MCF 10A (cell line): ENCODE data around the gene TACR2. TPM values are rescaled to one million over a fixed set of nuclear protein-coding genes. Genes with fewer than 3 reads are reported as not detected.

Experiments used
- BruUV-seq: library from RNA; stranded (reverse); fragments of 400-500 nt; replicated peaks from 2 replicates; lab custom pipeline; 2021; lab: Mats Ljungman, UMichigan
- CTCF ChIA-PET: fragments of 300-600 bp; sonication (Branson Sonifier 250); formaldehyde crosslinking; extraction: SDS; loops from one replicate; lab custom pipeline; 2021; ENCODE audit warnings: antibody characterized with exemption, inconsistent platforms; lab: Yijun Ruan, JAX
- POLR2A ChIA-PET: fragments of 300-600, 350-650 bp; sonication (Branson Sonifier 250); formaldehyde crosslinking; extraction: SDS; loops from one replicate; lab custom pipeline; 2020; ENCODE audit warnings: antibody characterized with exemption, inconsistent platforms; lab: Yijun Ruan, JAX
- DNase-seq: peaks from one replicate; pipeline ENCODE4 v3.0.0-alpha.2; 2018; ENCODE audit not compliant: unreplicated experiment
- H3K27ac Mint-ChIP-seq: one replicate; pipeline ENCODE4 v1.8.0; 2022; ENCODE audit warnings: mild to moderate bottlenecking, low read depth, mixed read lengths; ENCODE audit not compliant: unreplicated experiment
- H3K27me3 Mint-ChIP-seq: one replicate; pipeline ENCODE4 v1.8.0; 2022; ENCODE audit warnings: mixed read lengths; ENCODE audit not compliant: insufficient read depth, unreplicated experiment
- H3K36me3 Mint-ChIP-seq: one replicate; pipeline ENCODE4 v1.8.0; 2022; ENCODE audit warnings: mild to moderate bottlenecking, moderate library complexity, mixed read lengths; ENCODE audit not compliant: insufficient read depth, unreplicated experiment
- H3K4me1 Mint-ChIP-seq: one replicate; pipeline ENCODE4 v1.8.0; 2022; ENCODE audit warnings: mixed read lengths; ENCODE audit not compliant: insufficient read depth, unreplicated experiment
- H3K4me3 Mint-ChIP-seq: one replicate; pipeline ENCODE4 v1.8.0; 2022; ENCODE audit warnings: mild to moderate bottlenecking, moderate library complexity, mixed read lengths; ENCODE audit not compliant: unreplicated experiment
- H3K9me3 Mint-ChIP-seq: one replicate; pipeline ENCODE4 v1.8.0; 2022; ENCODE audit warnings: mixed read lengths; ENCODE audit not compliant: unreplicated experiment
- intact Hi-C: fragments of 100-400 bp; cut with micrococcal nuclease; formaldehyde crosslinking; loops from 2 replicates; pipeline ENCODE4 v1.14.1; 2022
- total RNA-seq: library from RNA; stranded (reverse); gene quantifications from 2 replicates; pipeline ENCODE4 v1.2.3, GENCODE V29; 2022
- TF ChIP-seq, protein P1 (sequence below): fragments of 200-600 bp; IDR thresholded peaks from one replicate; pipeline ENCODE4 v1.8.0; 2022; ENCODE audit warnings: antibody characterized with exemption, mild to moderate bottlenecking; ENCODE audit not compliant: unreplicated experiment

The TACR2 gene
- total RNA-seq, 1 experiment from 2014 or later: not detected

DNA sequence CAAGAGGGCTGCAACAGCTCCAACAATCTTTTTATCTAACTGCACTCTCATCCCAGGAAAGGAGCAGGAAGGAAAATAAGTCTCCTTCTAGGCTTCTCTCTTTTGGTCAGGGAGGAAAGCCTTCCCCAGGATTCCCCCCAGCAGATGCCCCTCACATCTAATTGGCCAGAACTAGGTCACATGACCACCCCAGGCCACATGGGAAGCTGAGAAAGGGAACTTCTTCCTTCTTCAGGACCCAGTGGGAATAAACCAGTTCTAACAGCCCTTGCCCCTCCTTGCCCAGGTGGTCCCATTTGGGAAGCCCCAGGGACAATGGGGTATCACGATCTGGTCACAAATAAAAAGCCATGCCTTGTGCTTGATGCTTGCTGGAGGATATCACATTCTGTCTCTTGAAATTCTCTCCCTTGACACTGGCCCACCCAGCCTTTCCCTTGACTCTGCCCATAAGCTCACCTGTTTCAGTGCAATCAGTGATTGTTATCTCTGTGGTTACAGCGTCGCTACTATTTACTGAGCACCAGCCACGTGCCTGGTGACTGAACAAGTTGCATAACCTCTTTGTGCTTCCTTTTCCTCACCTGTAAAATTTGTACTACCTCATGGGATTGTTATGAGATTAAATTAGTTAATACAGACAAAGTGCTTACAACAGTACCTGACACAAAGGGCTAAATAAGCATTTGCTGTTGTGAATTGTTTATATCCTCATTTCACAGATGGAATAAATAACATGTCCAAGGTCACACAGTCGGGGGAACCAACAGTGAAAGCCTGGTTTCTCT is 9.0 kb upstream of the TACR2 start:
- H3K36me3 Mint-ChIP-seq: no peaks in the 10 kb centered on the region
- BruUV-seq: no TSS peak
- POLR2A ChIA-PET: interaction anchor here (1.4 kb wide), 1 partner anchor 13 kb away, joined by 11 read pairs; no protein-coding TSS in a partner anchor
- no peak for DNase-seq
- CTCF ChIA-PET: interaction anchor here (0.6 to 3.8 kb wide), 8 partner anchors 12 to 215 kb away, joined by 3 to 45 read pairs (median 4); no protein-coding TSS in a partner anchor
- no peak overlapping the region for H3K4me3 Mint-ChIP-seq
- H3K27me3 Mint-ChIP-seq: no peaks in the 10 kb centered on the region
- no peak overlapping the region for H3K27ac Mint-ChIP-seq
- H3K9me3 Mint-ChIP-seq: no peaks in the 10 kb centered on the region
- TF ChIP-seq, protein P1, sequence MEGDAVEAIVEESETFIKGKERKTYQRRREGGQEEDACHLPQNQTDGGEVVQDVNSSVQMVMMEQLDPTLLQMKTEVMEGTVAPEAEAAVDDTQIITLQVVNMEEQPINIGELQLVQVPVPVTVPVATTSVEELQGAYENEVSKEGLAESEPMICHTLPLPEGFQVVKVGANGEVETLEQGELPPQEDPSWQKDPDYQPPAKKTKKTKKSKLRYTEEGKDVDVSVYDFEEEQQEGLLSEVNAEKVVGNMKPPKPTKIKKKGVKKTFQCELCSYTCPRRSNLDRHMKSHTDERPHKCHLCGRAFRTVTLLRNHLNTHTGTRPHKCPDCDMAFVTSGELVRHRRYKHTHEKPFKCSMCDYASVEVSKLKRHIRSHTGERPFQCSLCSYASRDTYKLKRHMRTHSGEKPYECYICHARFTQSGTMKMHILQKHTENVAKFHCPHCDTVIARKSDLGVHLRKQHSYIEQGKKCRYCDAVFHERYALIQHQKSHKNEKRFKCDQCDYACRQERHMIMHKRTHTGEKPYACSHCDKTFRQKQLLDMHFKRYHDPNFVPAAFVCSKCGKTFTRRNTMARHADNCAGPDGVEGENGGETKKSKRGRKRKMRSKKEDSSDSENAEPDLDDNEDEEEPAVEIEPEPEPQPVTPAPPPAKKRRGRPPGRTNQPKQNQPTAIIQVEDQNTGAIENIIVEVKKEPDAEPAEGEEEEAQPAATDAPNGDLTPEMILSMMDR: no peak
- peaks cover 12% of the 10 kb centered on the region for H3K4me1 Mint-ChIP-seq
- intact Hi-C loops: loop anchor here (5.0 kb wide), 1 partner anchor 212 kb away; no protein-coding TSS in a partner anchor

DNA sequence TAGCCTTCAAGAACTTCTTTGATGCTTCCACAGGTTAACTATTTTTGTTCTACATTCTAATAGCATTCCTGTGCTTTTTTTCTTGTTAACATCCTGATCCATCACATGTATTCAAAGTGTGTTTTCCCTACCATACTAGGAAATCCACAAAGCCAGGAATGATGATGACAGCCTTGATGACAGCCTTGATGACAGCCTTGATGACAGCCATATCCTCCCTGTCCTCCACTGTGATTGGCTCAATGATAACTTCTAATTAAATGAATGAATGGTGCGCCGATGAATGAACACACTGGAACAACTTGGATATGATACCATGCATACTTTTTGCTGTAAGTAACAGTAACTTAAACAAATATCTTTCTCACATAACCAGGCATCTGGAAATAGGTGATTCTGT is 8.3 kb upstream of the TACR2 start:
- Mint-ChIP-seq H3K36me3 (no peaks in the 10 kb centered on the region), H3K27ac (no peak overlapping the region), H3K27me3 (no peaks in the 10 kb centered on the region), H3K4me3 (no peak overlapping the region), H3K4me1 (peaks cover 12% of the 10 kb centered on the region), H3K9me3 (no peaks in the 10 kb centered on the region)
- ChIA-PET CTCF (interaction anchor here (1.1 to 3.8 kb wide), 4 partner anchors 28 to 212 kb away, joined by 3 to 45 read pairs (median 6); no protein-coding TSS in a partner anchor), POLR2A (interaction anchor here (0.6 to 1.4 kb wide), 2 partner anchors 14 to 976 kb away, joined by 3 to 11 read pairs; no protein-coding TSS in a partner anchor)
- TF ChIP-seq, protein P1: no peak
- no peak for DNase-seq
- no TSS peak for BruUV-seq
- intact Hi-C loops: loop anchor here (5.0 kb wide), 1 partner anchor 212 kb away; no protein-coding TSS in a partner anchor

DNA sequence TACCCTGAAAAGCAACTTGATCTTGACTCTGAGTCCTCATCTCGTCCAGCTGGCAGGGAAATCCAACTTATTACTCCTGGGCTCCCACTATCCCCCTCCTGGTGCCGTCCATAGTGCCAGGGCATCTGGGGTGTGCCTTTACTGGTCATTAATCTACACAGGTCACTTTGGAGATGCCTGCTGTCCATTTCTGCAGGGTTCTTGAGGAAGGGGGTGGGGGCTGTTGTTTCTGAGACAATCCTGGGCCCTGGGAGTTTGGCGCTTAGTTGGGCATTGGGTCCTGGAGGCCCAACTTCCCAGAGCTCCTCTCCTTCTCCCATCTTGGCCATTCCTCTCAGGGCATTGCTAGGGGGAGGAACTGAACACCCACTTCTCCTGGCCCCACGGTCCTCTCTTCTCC is 6.0 kb upstream of the TACR2 start:
- no peaks in the 10 kb centered on the region for H3K27me3 Mint-ChIP-seq
- ChIA-PET POLR2A (no interaction called here), CTCF (interaction anchor here (0.9 to 2.8 kb wide), 4 partner anchors 62 to 219 kb away, joined by 3 to 14 read pairs (median 4); no protein-coding TSS in a partner anchor)
- intact Hi-C loops: no loop called here
- no TSS peak for BruUV-seq
- peaks cover 12% of the 10 kb centered on the region for H3K4me1 Mint-ChIP-seq
- H3K4me3 Mint-ChIP-seq: no peak overlapping the region
- H3K36me3 Mint-ChIP-seq: no peaks in the 10 kb centered on the region
- no peaks in the 10 kb centered on the region for H3K9me3 Mint-ChIP-seq
- no peak for DNase-seq
- H3K27ac Mint-ChIP-seq: no peak overlapping the region
- TF ChIP-seq, protein P1: no peak
